ENCODE measurements around the gene DDR1. TPM values are rescaled to one million over a fixed set of nuclear protein-coding genes. Genes with fewer than 3 reads are reported as not detected.

Gene DDR1
- total RNA-seq, 1 experiment from 2014 or later = 230 TPM

DNA sequence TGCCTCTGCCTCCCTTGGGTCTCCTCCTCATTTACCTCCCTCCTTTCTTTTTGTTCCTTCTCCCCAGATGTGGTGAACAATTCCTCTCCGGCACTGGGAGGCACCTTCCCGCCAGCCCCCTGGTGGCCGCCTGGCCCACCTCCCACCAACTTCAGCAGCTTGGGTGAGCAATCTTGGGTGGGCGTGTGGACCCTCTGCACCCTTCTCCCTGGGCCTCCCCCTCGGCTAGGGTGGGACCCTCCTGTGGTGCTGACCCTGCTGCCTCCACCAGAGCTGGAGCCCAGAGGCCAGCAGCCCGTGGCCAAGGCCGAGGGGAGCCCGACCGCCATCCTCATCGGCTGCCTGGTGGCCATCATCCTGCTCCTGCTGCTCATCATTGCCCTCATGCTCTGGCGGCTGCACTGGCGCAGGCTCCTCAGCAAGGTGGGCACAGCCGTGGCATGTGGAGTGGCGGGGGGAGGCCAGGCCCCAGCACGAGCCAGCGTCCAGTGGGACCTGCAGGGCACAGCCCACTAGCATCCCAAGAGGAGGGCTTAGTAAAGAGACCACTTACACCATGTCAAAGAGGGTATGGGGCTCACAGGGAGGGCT, 8.8 kb downstream of the DDR1 start:
- Mint-ChIP-seq H3K4me3 (no peak overlapping the region), H3K36me3 (peaks cover 67% of the 10 kb centered on the region), H3K27ac (no peak overlapping the region), H3K4me1 (peaks cover 21% of the 10 kb centered on the region), H3K27me3 (ENCODE audit: low read depth) (no peaks in the 10 kb centered on the region), H3K9me3 (no peaks in the 10 kb centered on the region)
- TF ChIP-seq, protein P1, sequence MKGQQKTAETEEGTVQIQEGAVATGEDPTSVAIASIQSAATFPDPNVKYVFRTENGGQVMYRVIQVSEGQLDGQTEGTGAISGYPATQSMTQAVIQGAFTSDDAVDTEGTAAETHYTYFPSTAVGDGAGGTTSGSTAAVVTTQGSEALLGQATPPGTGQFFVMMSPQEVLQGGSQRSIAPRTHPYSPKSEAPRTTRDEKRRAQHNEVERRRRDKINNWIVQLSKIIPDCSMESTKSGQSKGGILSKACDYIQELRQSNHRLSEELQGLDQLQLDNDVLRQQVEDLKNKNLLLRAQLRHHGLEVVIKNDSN (CRISPR knock-in tag; IDR thresholded peaks at IDR 0.05) = no peak
- TF ChIP-seq, protein P2, sequence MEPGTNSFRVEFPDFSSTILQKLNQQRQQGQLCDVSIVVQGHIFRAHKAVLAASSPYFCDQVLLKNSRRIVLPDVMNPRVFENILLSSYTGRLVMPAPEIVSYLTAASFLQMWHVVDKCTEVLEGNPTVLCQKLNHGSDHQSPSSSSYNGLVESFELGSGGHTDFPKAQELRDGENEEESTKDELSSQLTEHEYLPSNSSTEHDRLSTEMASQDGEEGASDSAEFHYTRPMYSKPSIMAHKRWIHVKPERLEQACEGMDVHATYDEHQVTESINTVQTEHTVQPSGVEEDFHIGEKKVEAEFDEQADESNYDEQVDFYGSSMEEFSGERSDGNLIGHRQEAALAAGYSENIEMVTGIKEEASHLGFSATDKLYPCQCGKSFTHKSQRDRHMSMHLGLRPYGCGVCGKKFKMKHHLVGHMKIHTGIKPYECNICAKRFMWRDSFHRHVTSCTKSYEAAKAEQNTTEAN (CRISPR knock-in tag; IDR thresholded peaks at IDR 0.05) = no peak
- TF ChIP-seq FOXJ3 (CRISPR knock-in tag; IDR thresholded peaks at IDR 0.05; ENCODE audit: borderline replicate concordance) = no peak
- 0 out of 2 replicates have a peak, but pooled peaks have one; percentile 33 for TF ChIP-seq ESRRA (CRISPR knock-in tag; IDR thresholded peaks at IDR 0.05; ENCODE audit: borderline replicate concordance)
- TF ChIP-seq, protein P3, sequence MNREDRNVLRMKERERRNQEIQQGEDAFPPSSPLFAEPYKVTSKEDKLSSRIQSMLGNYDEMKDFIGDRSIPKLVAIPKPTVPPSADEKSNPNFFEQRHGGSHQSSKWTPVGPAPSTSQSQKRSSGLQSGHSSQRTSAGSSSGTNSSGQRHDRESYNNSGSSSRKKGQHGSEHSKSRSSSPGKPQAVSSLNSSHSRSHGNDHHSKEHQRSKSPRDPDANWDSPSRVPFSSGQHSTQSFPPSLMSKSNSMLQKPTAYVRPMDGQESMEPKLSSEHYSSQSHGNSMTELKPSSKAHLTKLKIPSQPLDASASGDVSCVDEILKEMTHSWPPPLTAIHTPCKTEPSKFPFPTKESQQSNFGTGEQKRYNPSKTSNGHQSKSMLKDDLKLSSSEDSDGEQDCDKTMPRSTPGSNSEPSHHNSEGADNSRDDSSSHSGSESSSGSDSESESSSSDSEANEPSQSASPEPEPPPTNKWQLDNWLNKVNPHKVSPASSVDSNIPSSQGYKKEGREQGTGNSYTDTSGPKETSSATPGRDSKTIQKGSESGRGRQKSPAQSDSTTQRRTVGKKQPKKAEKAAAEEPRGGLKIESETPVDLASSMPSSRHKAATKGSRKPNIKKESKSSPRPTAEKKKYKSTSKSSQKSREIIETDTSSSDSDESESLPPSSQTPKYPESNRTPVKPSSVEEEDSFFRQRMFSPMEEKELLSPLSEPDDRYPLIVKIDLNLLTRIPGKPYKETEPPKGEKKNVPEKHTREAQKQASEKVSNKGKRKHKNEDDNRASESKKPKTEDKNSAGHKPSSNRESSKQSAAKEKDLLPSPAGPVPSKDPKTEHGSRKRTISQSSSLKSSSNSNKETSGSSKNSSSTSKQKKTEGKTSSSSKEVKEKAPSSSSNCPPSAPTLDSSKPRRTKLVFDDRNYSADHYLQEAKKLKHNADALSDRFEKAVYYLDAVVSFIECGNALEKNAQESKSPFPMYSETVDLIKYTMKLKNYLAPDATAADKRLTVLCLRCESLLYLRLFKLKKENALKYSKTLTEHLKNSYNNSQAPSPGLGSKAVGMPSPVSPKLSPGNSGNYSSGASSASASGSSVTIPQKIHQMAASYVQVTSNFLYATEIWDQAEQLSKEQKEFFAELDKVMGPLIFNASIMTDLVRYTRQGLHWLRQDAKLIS (CRISPR knock-in tag; IDR thresholded peaks at IDR 0.05; ENCODE audit: borderline replicate concordance) = no peak
- TF ChIP-seq, protein P4, sequence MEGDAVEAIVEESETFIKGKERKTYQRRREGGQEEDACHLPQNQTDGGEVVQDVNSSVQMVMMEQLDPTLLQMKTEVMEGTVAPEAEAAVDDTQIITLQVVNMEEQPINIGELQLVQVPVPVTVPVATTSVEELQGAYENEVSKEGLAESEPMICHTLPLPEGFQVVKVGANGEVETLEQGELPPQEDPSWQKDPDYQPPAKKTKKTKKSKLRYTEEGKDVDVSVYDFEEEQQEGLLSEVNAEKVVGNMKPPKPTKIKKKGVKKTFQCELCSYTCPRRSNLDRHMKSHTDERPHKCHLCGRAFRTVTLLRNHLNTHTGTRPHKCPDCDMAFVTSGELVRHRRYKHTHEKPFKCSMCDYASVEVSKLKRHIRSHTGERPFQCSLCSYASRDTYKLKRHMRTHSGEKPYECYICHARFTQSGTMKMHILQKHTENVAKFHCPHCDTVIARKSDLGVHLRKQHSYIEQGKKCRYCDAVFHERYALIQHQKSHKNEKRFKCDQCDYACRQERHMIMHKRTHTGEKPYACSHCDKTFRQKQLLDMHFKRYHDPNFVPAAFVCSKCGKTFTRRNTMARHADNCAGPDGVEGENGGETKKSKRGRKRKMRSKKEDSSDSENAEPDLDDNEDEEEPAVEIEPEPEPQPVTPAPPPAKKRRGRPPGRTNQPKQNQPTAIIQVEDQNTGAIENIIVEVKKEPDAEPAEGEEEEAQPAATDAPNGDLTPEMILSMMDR (IDR thresholded peaks at IDR 0.05) = peak; percentile 15; the same call in 1 of the 2 replicates
- no peak for TF ChIP-seq OVOL2 (CRISPR knock-in tag; IDR thresholded peaks at IDR 0.05; ENCODE audit: borderline replicate concordance)
- no peak for DNase-seq (ENCODE audit: low spot score)
- ChIA-PET CTCF (interaction anchor here (0.6 to 3.1 kb wide), 6 partner anchors 9 to 194 kb away, joined by 3 to 11 read pairs (median 4); no protein-coding TSS in a partner anchor), POLR2A (no interaction called here)
- peak; percentile 40 for ATAC-seq

DNA sequence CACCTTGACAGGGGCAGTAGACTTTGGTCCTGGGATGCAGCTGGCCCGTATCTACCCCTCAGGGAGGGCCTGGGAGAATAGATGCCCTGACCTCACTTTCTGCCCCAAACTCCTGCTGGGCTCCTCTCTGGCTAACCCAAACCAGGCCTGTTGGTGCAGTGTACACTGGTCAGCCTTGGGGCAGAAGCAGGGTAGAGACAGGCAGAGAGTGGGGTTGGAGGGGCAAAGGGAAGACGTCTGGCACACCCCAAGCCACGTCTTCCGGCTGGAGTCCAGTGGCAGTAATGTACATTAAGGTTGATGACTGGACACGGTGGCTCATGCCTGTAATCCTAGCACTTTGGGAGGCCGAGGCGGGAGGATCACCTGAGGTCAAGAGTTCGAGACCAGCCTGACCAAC, 9.3 kb downstream of the DDR1 start:
- ChIA-PET POLR2A (no interaction called here), CTCF (interaction anchor here (1.3 to 3.1 kb wide), 3 partner anchors 11 to 64 kb away, joined by 5 to 11 read pairs (median 5); no protein-coding TSS in a partner anchor)
- TF ChIP-seq TCF7 (CRISPR knock-in tag; IDR thresholded peaks at IDR 0.05; ENCODE audit: low read depth) = no peak
- no peak for TF ChIP-seq NFATC4 (CRISPR knock-in tag; IDR thresholded peaks at IDR 0.05)
- DNase-seq (ENCODE audit: low spot score) (no peak), ATAC-seq (no peak)
- Mint-ChIP-seq H3K4me1 (peaks cover 15% of the 10 kb centered on the region), H3K27ac (no peak overlapping the region), H3K4me3 (no peak overlapping the region), H3K9me3 (no peaks in the 10 kb centered on the region), H3K36me3 (peaks cover 68% of the 10 kb centered on the region), H3K27me3 (ENCODE audit: low read depth) (no peaks in the 10 kb centered on the region)

DNA sequence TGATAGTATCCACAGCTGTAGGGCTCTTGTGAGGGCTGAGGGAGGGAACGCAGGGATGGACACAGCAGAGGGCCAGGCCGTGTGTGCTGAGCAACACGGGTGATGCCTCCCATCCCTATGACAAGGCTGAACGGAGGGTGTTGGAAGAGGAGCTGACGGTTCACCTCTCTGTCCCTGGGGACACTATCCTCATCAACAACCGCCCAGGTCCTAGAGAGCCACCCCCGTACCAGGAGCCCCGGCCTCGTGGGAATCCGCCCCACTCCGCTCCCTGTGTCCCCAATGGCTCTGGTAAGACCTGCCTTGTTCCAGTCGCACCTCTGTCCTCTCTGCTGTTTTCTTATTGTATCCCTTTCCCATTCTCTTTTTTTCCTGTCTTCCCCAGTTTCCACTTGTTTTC, 10.1 kb downstream of the DDR1 start:
- DNase-seq (ENCODE audit: low spot score) = no peak
- no peaks in the 10 kb centered on the region for H3K27me3 Mint-ChIP-seq (ENCODE audit: low read depth)
- no peak overlapping the region for H3K27ac Mint-ChIP-seq
- H3K4me1 Mint-ChIP-seq = peaks cover 15% of the 10 kb centered on the region
- no peak for ATAC-seq
- H3K4me3 Mint-ChIP-seq = no peak overlapping the region
- H3K36me3 Mint-ChIP-seq = peaks cover 73% of the 10 kb centered on the region
- TF ChIP-seq, protein P1 (CRISPR knock-in tag; IDR thresholded peaks at IDR 0.05) = no peak
- no peak for TF ChIP-seq PRRX2 (CRISPR knock-in tag; IDR thresholded peaks at IDR 0.05)
- TF ChIP-seq, protein P4 (IDR thresholded peaks at IDR 0.05) = no peak
- TF ChIP-seq, protein P5, sequence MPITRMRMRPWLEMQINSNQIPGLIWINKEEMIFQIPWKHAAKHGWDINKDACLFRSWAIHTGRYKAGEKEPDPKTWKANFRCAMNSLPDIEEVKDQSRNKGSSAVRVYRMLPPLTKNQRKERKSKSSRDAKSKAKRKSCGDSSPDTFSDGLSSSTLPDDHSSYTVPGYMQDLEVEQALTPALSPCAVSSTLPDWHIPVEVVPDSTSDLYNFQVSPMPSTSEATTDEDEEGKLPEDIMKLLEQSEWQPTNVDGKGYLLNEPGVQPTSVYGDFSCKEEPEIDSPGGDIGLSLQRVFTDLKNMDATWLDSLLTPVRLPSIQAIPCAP (CRISPR knock-in tag; IDR thresholded peaks at IDR 0.05) = no peak
- TF ChIP-seq, protein P6, sequence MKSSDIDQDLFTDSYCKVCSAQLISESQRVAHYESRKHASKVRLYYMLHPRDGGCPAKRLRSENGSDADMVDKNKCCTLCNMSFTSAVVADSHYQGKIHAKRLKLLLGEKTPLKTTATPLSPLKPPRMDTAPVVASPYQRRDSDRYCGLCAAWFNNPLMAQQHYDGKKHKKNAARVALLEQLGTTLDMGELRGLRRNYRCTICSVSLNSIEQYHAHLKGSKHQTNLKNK (CRISPR knock-in tag; IDR thresholded peaks at IDR 0.05) = no peak
- no peak for TF ChIP-seq ZNF121 (CRISPR knock-in tag; IDR thresholded peaks at IDR 0.05)
- no peak for TF ChIP-seq SMAD3 (CRISPR knock-in tag; IDR thresholded peaks at IDR 0.05; ENCODE audit: borderline replicate concordance)
- no peak for TF ChIP-seq NR2C2 (CRISPR knock-in tag; IDR thresholded peaks at IDR 0.05)
- no peak for TF ChIP-seq ZNF423 (CRISPR knock-in tag; IDR thresholded peaks at IDR 0.05)
- TF ChIP-seq MXD4 (CRISPR knock-in tag; IDR thresholded peaks at IDR 0.05; ENCODE audit: borderline replicate concordance) = no peak
- no peaks in the 10 kb centered on the region for H3K9me3 Mint-ChIP-seq
- CTCF ChIA-PET = interaction anchor here (1.7 to 3.1 kb wide), 2 partner anchors 12 to 50 kb away, joined by 5 to 11 read pairs; no protein-coding TSS in a partner anchor
- POLR2A ChIA-PET = no interaction called here
